Measurements from ENCODE around the gene CUL1.

CUL1 gene

GRCh38 chr7:148772297-148773089 lies 73.8 kb downstream of the CUL1 start:
- DNase-seq = peak; percentile 92

- DNase-seq = peak; percentile 39
Observed at GRCh38 chr7:148773334-148773733, 74.6 kb downstream of the CUL1 start.

- DNase-seq = no peak
Observed at GRCh38 chr7:148774471-148774870, 75.8 kb downstream of the CUL1 start.

- DNase-seq = no peak
Observed at GRCh38 chr7:148782757-148783456, 84.2 kb downstream of the CUL1 start.

- DNase-seq = no peak
Observed at GRCh38 chr7:148783801-148784527, 85.3 kb downstream of the CUL1 start.

GRCh38 chr7:148787571-148788295 lies 89.0 kb downstream of the CUL1 start:
- no peak for DNase-seq

- DNase-seq = no peak
Observed at GRCh38 chr7:148789220-148789619, 90.5 kb downstream of the CUL1 start.

- DNase-seq = no peak
Observed at GRCh38 chr7:148790131-148790726, 91.5 kb downstream of the CUL1 start.

GRCh38 chr7:148790850-148791249 lies 92.1 kb downstream of the CUL1 start:
- DNase-seq = no peak

- no peak for DNase-seq
Observed at GRCh38 chr7:148791546-148791945, 92.8 kb downstream of the CUL1 start.

- no peak for DNase-seq
Observed at GRCh38 chr7:148793590-148793989, 94.9 kb downstream of the CUL1 start.

- no peak for DNase-seq
Observed at GRCh38 chr7:148794476-148794875, 95.8 kb downstream of the CUL1 start.

GRCh38 chr7:148796841-148797240 lies 98.1 kb downstream of the CUL1 start:
- DNase-seq = no peak

GRCh38 chr7:148799893-148800555 lies 101.3 kb downstream of the CUL1 start:
- no peak for DNase-seq

GRCh38 chr7:148800677-148801076 lies 102.0 kb downstream of the CUL1 start:
- DNase-seq = no peak

GRCh38 chr7:148802101-148802493 lies 103.4 kb downstream of the CUL1 start:
- no peak for DNase-seq

GRCh38 chr7:148803094-148803493 lies 104.4 kb downstream of the CUL1 start:
- no peak for DNase-seq

GRCh38 chr7:148804343-148805235 lies 105.9 kb downstream of the CUL1 start:
- DNase-seq = no peak

- no peak for DNase-seq
Observed at GRCh38 chr7:148806187-148806586, 107.5 kb downstream of the CUL1 start.

GRCh38 chr7:148807436-148807835 lies 108.7 kb downstream of the CUL1 start:
- no peak for DNase-seq

GRCh38 chr7:148809856-148810255 lies 111.2 kb downstream of the CUL1 start:
- DNase-seq = no peak

Measured in fibroblast of upper back skin (primary cell).